ENCODE results near the gene NSL1.

DNA sequence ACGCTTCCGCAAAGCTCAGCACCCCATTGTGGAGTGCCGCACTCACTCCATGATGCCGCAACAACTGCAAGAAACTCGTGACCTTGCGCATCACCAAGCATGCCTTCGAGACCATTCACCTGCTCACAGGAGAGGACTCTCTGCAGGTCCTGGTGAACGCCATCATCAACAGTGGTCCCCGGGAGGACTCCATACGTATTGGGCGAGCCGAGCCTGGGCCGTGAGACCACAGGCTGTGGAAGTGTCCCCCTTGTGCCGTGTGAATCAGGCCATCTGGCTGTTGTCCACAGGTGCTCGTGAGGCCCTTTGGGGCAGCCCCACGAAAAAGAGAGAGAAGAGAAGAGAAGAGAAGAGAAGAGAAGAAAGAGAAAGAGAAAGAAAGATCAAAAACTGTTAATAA lies 32.6 kb upstream of the NSL1 start:
- TF ChIP-seq EZH2 (IDR thresholded peaks at IDR 0.05; ENCODE audit: insufficient read depth, poor library complexity, severe bottlenecking), result no peak
- no peak for TF ChIP-seq EZH2phosphoT487 (IDR thresholded peaks at IDR 0.05; ENCODE audit: insufficient read depth, low read depth)

Data from GM23248 (cell line).